Measurements from ENCODE around the gene FLNA. TPM values are rescaled to one million over a fixed set of nuclear protein-coding genes. Genes with fewer than 3 reads are reported as not detected.

The FLNA gene
- total and polyA plus RNA-seq, 2 donors (not counting 3 experiments of a cell fraction or from before 2014, with no cell fraction given): 658 to 1,474 TPM

DNA sequence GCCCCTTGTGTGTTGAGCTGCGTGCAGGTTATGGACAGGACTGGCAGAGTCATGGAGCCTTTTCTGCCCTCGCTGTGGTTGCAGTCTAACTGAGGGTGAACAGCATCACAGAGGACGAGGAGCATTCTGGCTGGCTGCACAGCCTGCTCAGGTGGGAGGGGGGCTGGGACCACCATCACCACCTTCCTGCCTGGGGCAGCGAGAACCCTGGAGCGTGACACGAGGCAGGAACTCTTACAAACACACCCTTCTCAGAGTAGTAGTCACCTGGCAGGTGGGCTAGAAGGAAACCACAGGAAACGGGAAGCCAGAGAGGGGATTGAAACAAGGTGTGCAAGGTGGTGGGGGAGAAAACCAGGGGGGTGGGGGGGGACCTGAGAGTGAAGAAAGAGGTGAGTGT lies 53.3 kb downstream of the FLNA start:
- H3K27me3 ChIP-seq (ENCODE audit: control insufficient read depth in 2 of 2, insufficient read depth in 2 of 2, low read length in 2 of 2): no peaks in the 10 kb centered on the region
- no peaks in the 10 kb centered on the region for H3K36me3 ChIP-seq (ENCODE audit: control insufficient read depth in 2 of 2, extremely low read depth in 1 of 2, insufficient read depth in 2 of 2, low read length in 2 of 2)
- no peak overlapping the region for H3K9ac ChIP-seq (replicated peaks; ENCODE audit: extremely low read depth, insufficient read depth, low read length)
- no peak overlapping the region for H2AFZ ChIP-seq (ENCODE audit: low read depth, low read length)
- no peaks in the 10 kb centered on the region for H3K9me1 ChIP-seq (replicated peaks; ENCODE audit: control insufficient read depth, extremely low read depth, insufficient read depth, low read length)
- ChIA-PET CTCF (no interaction called here), POLR2A (no interaction called here)
- dilution Hi-C loops (cut with MboI; ENCODE audit: extremely low pct_ligation_motif_present, low sequenced_read_pairs) (no loop called here), intact Hi-C loops (cut with micrococcal nuclease) (no loop called here)
- H3K4me2 ChIP-seq (ENCODE audit: insufficient read depth, low read length): no peak overlapping the region
- no TSS peak for BruUV-seq (replicated peaks)
- H3K79me2 ChIP-seq (ENCODE audit: control insufficient read depth, insufficient read depth, low read length): no peaks in the 10 kb centered on the region
- H3K4me3 ChIP-seq (replicated peaks in 1 of 3; ENCODE audit: insufficient read depth in 1 of 3, low read depth in 1 of 3, low read length in 3 of 3): no peak overlapping the region
- no peaks in the 10 kb centered on the region for H4K20me1 ChIP-seq (replicated peaks; ENCODE audit: control insufficient read depth, extremely low read depth, insufficient read depth, low read length)
- FAIRE-seq: no peak
- H3K4me1 ChIP-seq (ENCODE audit: control insufficient read depth, extremely low read depth, insufficient read depth, low read length): peaks cover 10% of the 10 kb centered on the region
- no peak overlapping the region for H3K27ac ChIP-seq (ENCODE audit: insufficient read depth, low read depth, low read length)
- TF ChIP-seq, protein P1, sequence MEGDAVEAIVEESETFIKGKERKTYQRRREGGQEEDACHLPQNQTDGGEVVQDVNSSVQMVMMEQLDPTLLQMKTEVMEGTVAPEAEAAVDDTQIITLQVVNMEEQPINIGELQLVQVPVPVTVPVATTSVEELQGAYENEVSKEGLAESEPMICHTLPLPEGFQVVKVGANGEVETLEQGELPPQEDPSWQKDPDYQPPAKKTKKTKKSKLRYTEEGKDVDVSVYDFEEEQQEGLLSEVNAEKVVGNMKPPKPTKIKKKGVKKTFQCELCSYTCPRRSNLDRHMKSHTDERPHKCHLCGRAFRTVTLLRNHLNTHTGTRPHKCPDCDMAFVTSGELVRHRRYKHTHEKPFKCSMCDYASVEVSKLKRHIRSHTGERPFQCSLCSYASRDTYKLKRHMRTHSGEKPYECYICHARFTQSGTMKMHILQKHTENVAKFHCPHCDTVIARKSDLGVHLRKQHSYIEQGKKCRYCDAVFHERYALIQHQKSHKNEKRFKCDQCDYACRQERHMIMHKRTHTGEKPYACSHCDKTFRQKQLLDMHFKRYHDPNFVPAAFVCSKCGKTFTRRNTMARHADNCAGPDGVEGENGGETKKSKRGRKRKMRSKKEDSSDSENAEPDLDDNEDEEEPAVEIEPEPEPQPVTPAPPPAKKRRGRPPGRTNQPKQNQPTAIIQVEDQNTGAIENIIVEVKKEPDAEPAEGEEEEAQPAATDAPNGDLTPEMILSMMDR (IDR thresholded peaks at IDR 0.05; ENCODE audit: extremely low read depth in 1 of 2, insufficient read depth in 1 of 2, low read depth in 1 of 2, low read length in 2 of 2): no peak
- no peak for TF ChIP-seq EZH2 (IDR thresholded peaks at IDR 0.05; ENCODE audit: borderline replicate concordance, low read depth, low read length, severe bottlenecking)
- no peak for TF ChIP-seq MYC (IDR thresholded peaks at IDR 0.05; ENCODE audit: low read depth, low read length)
- no peak for TF ChIP-seq JUN (IDR thresholded peaks at IDR 0.05; ENCODE audit: borderline replicate concordance, insufficient read depth, insufficient read length, low read depth)
- TF ChIP-seq FOS (IDR thresholded peaks at IDR 0.05; ENCODE audit: borderline replicate concordance, insufficient read depth, low read length): no peak
- TF ChIP-seq POLR2AphosphoS5 (IDR thresholded peaks at IDR 0.05; ENCODE audit: insufficient read depth, low read depth, low read length): no peak
- no peak for TF ChIP-seq GATA2 (IDR thresholded peaks at IDR 0.05; ENCODE audit: insufficient read depth, insufficient read length, low read depth, low read length)
- TF ChIP-seq, protein P2, sequence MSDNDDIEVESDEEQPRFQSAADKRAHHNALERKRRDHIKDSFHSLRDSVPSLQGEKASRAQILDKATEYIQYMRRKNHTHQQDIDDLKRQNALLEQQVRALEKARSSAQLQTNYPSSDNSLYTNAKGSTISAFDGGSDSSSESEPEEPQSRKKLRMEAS (IDR thresholded peaks at IDR 0.05; ENCODE audit: insufficient read depth, insufficient read length): no peak
- no peak for TF ChIP-seq POLR2A (IDR thresholded peaks at IDR 0.05; ENCODE audit: low read depth, low read length)
- DNase-seq (ENCODE audit: low read depth, low spot score): no peak
- no peaks in the 10 kb centered on the region for H3K9me3 ChIP-seq (replicated peaks; ENCODE audit: control insufficient read depth, insufficient read depth, low read length)
